ENCODE data around the gene ADGRV1. TPM values are rescaled to one million over a fixed set of nuclear protein-coding genes. Genes with fewer than 3 reads are reported as not detected.

The ADGRV1 gene
- total and polyA plus RNA-seq, 7 donors, result 0.05 to 0.83 (median 0.11) TPM; not detected in 1

GRCh38 chr5:91189480-91190313, 631.1 kb downstream of the ADGRV1 start:
- Histone ChIP-seq H3K4me3 (peak overlapping the region; percentile 42), H3K9me3 (no peaks in the 10 kb centered on the region), H3K27ac (no peak overlapping the region), H3K36me3 (ENCODE audit: insufficient read depth in 1 of 2, low read depth in 1 of 2) (no peaks in the 10 kb centered on the region), H3K27me3 (ENCODE audit: insufficient read depth in 3 of 3, low read length in 2 of 3) (no peaks in the 10 kb centered on the region), H3K4me1 (no peaks in the 10 kb centered on the region)
- WGBS, 3 donors, result 21 to 44% (median 32%) methylated on average over 8 of the region's 8 CpGs
- TF ChIP-seq, protein P1, sequence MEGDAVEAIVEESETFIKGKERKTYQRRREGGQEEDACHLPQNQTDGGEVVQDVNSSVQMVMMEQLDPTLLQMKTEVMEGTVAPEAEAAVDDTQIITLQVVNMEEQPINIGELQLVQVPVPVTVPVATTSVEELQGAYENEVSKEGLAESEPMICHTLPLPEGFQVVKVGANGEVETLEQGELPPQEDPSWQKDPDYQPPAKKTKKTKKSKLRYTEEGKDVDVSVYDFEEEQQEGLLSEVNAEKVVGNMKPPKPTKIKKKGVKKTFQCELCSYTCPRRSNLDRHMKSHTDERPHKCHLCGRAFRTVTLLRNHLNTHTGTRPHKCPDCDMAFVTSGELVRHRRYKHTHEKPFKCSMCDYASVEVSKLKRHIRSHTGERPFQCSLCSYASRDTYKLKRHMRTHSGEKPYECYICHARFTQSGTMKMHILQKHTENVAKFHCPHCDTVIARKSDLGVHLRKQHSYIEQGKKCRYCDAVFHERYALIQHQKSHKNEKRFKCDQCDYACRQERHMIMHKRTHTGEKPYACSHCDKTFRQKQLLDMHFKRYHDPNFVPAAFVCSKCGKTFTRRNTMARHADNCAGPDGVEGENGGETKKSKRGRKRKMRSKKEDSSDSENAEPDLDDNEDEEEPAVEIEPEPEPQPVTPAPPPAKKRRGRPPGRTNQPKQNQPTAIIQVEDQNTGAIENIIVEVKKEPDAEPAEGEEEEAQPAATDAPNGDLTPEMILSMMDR (IDR thresholded peaks at IDR 0.05), result no peak
- ATAC-seq (peak in 3 of 4 donors; percentile 36 to 54 (median 54)), DNase-seq (peak in 1 of 2 donors; percentile 52)
- intact Hi-C loops (cut with DNase I), result no loop called here

DNA sequence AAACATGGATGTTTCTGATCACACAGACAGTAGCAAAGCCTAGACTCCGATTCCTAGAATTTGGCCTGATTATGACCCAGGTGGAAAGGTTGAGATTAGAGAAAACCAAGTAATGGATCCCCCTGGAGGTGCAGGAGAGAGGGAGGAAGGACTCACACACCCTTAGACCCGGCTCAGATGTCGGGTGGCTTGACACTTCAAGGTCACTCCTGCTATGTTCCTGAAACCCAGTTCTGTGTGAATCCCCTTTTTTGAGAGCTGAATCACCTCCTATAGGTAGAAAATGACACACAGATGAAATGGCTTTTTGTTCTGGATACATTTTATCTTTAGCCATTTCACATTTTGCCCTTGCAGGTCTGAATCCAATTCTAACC, 631.7 kb downstream of the ADGRV1 start:
- no peak overlapping the region for H3K27ac ChIP-seq
- H3K4me1 ChIP-seq, result peaks cover 3% of the 10 kb centered on the region
- ATAC-seq (peak in 2 of 4 donors; percentile 34 to 36), DNase-seq (no peak)
- peak overlapping the region; percentile 42 for H3K4me3 ChIP-seq
- TF ChIP-seq, protein P1 (IDR thresholded peaks at IDR 0.05), result no peak
- H3K27me3 ChIP-seq (ENCODE audit: insufficient read depth in 3 of 3, low read length in 2 of 3), result no peaks in the 10 kb centered on the region
- H3K36me3 ChIP-seq (ENCODE audit: insufficient read depth in 1 of 2, low read depth in 1 of 2), result no peaks in the 10 kb centered on the region
- intact Hi-C loops (cut with DNase I), result no loop called here
- no peaks in the 10 kb centered on the region for H3K9me3 ChIP-seq
- WGBS, 3 donors, result 25 to 68% (median 37%) methylated on average over 3 of the region's 3 CpGs

GRCh38 chr5:91194824-91195381, 636.3 kb downstream of the ADGRV1 start:
- no peak overlapping the region for H3K4me3 ChIP-seq
- DNase-seq, result no peak
- ATAC-seq, result peak in 1 of 4 donors; percentile 49
- no peaks in the 10 kb centered on the region for H3K9me3 ChIP-seq
- TF ChIP-seq, protein P1 (IDR thresholded peaks at IDR 0.05), result no peak
- H3K4me1 ChIP-seq, result peaks cover 3% of the 10 kb centered on the region
- WGBS, 3 donors, result 40 to 50% (median 42%) methylated on average over 8 of the region's 8 CpGs
- H3K27ac ChIP-seq, result no peak overlapping the region
- H3K36me3 ChIP-seq (ENCODE audit: insufficient read depth in 1 of 2, low read depth in 1 of 2), result no peaks in the 10 kb centered on the region
- intact Hi-C loops (cut with DNase I), result no loop called here
- H3K27me3 ChIP-seq (ENCODE audit: insufficient read depth in 3 of 3, low read length in 2 of 3), result no peaks in the 10 kb centered on the region

GRCh38 chr5:91200692-91201091, 642.1 kb downstream of the ADGRV1 start:
- Histone ChIP-seq H3K4me3 (no peak overlapping the region), H3K9me3 (no peaks in the 10 kb centered on the region), H3K4me1 (no peaks in the 10 kb centered on the region), H3K27ac (no peak overlapping the region), H3K36me3 (ENCODE audit: insufficient read depth in 1 of 2, low read depth in 1 of 2) (no peaks in the 10 kb centered on the region), H3K27me3 (ENCODE audit: insufficient read depth in 3 of 3, low read length in 2 of 3) (no peaks in the 10 kb centered on the region)
- ATAC-seq, result no peak
- no peak for DNase-seq
- WGBS, 3 donors, result 95 to 97% (median 95%) methylated on average over 2 of the region's 2 CpGs
- intact Hi-C loops (cut with DNase I), result no loop called here
- TF ChIP-seq, protein P1 (IDR thresholded peaks at IDR 0.05), result no peak
